Activated CD4-positive, alpha-beta T cell treated with anti-CD3 and anti-CD28 coated beads, Interleukin-2, amount 10 ng/mL, durations not matched to agents 24 days and 14 days (primary cell): Measurements from ENCODE around the gene RAD51B. TPM values are rescaled to one million over a fixed set of nuclear protein-coding genes. Genes with fewer than 3 reads are reported as not detected.

ENCODE experiments used
- DNase-seq: peaks from one replicate; pipeline ENCODE4 v3.0.0; 2022
- H3K27ac Mint-ChIP-seq: one replicate; pipeline ENCODE4 v1.8.0; 2022; ENCODE audit warnings: mild to moderate bottlenecking, mixed read lengths
- H3K27me3 Mint-ChIP-seq: one replicate; pipeline ENCODE4 v1.8.0; 2022; ENCODE audit warnings: mixed read lengths
- H3K36me3 Mint-ChIP-seq: one replicate; pipeline ENCODE4 v1.8.0; 2022; ENCODE audit warnings: low read depth, mild to moderate bottlenecking, mixed read lengths
- H3K4me1 Mint-ChIP-seq: one replicate; pipeline ENCODE4 v1.8.0; 2021; ENCODE audit warnings: mixed read lengths
- H3K4me3 Mint-ChIP-seq: one replicate; pipeline ENCODE4 v1.8.0; 2022; ENCODE audit warnings: mild to moderate bottlenecking, moderate library complexity, mixed read lengths
- H3K9me3 Mint-ChIP-seq: one replicate; pipeline ENCODE4 v1.8.0; 2021; ENCODE audit warnings: mixed read lengths
- intact Hi-C: fragments of 100-400 bp; cut with micrococcal nuclease; formaldehyde crosslinking; loops from one replicate; pipeline ENCODE4 v1.15.1; 2023
- total RNA-seq: library from RNA; stranded (reverse); gene quantifications from 2 replicates; pipeline ENCODE4 v1.2.3, GENCODE V29; 2022

The RAD51B gene
- total RNA-seq, 1 donor from 2014 or later, result 29.3 TPM

- Mint-ChIP-seq H3K27me3 (peaks cover 10% of the 10 kb centered on the region), H3K36me3 (peaks cover 5% of the 10 kb centered on the region), H3K4me1 (peaks cover 10% of the 10 kb centered on the region), H3K9me3 (peaks cover 9% of the 10 kb centered on the region), H3K27ac (no peak overlapping the region), H3K4me3 (no peak overlapping the region)
- no peak for DNase-seq
- intact Hi-C loops, result no loop called here
Measured at GRCh38 chr14:68741839-68742470, 922.4 kb downstream of the RAD51B start.

DNA sequence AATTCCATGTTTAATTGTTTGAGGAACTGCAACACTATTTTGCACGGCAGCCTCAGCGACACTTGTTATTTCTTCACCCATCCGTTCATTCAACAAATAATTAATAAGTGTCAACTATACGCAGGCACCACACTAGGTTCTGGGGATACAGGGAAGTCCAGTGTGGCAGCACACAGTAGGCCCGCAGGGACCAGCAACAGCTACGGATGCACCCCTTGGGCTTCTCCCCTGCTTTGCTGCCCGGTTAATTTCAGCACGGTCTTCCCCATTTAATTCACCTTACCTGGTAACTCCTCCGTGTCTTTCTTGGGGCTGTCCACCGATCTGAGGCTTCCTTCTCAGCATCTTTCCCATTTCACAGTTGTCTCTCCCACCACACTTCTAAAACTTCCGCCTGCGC, 925.0 kb downstream of the RAD51B start:
- H3K9me3 Mint-ChIP-seq, result peaks cover 9% of the 10 kb centered on the region
- no peak overlapping the region for H3K4me3 Mint-ChIP-seq
- no peak overlapping the region for H3K27ac Mint-ChIP-seq
- intact Hi-C loops, result no loop called here
- no peak for DNase-seq
- peaks cover 6% of the 10 kb centered on the region for H3K4me1 Mint-ChIP-seq
- peaks cover 10% of the 10 kb centered on the region for H3K27me3 Mint-ChIP-seq
- peaks cover 5% of the 10 kb centered on the region for H3K36me3 Mint-ChIP-seq

DNA sequence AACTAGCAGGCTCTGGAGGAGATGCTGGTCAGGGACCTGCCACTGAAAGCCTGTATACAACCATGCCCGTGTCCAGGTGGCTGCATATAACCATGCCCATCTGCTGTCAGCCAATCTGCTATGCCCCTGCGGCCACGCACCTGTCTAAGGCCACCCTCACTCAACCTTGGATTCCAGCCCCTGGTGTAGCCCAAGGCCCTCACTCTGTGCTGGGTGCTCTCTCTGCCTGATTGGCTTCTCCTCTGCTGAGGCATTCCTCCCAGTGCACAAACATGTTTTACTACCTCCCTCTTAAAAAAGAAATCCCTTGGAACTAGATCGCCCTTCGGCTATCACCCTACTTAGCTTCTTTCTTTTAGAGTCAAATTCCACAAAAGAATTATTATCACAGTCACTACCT, 927.8 kb downstream of the RAD51B start:
- Mint-ChIP-seq H3K36me3 (peaks cover under 1% of the 10 kb centered on the region), H3K4me1 (peaks cover 2% of the 10 kb centered on the region), H3K4me3 (no peak overlapping the region), H3K27me3 (peaks cover 12% of the 10 kb centered on the region), H3K27ac (no peak overlapping the region), H3K9me3 (peaks cover 3% of the 10 kb centered on the region)
- intact Hi-C loops, result no loop called here
- DNase-seq, result no peak

DNA sequence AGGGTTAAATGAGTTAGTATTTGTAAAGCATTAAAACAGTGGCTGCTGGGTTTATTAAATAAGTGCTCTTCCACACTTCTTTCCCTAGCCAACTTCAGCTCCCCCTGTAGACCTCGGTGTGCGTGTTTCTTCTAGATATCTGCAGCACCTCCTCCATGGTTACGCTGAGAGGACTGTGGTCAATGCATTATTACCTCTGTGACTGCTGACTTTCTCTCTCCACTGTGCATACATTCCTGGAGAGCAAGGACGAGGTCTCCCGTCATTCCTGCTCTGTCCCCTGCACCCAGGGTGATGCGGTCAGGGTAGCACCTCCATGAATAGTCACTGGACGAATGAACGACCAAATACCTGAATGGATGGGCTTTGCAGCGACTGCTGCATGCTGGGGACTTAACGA, 928.7 kb downstream of the RAD51B start:
- H3K4me3 Mint-ChIP-seq, result no peak overlapping the region
- H3K9me3 Mint-ChIP-seq, result no peaks in the 10 kb centered on the region
- H3K27ac Mint-ChIP-seq, result no peak overlapping the region
- H3K4me1 Mint-ChIP-seq, result peaks cover 2% of the 10 kb centered on the region
- intact Hi-C loops, result no loop called here
- H3K36me3 Mint-ChIP-seq, result no peaks in the 10 kb centered on the region
- H3K27me3 Mint-ChIP-seq, result peaks cover 12% of the 10 kb centered on the region
- DNase-seq, result no peak

DNA sequence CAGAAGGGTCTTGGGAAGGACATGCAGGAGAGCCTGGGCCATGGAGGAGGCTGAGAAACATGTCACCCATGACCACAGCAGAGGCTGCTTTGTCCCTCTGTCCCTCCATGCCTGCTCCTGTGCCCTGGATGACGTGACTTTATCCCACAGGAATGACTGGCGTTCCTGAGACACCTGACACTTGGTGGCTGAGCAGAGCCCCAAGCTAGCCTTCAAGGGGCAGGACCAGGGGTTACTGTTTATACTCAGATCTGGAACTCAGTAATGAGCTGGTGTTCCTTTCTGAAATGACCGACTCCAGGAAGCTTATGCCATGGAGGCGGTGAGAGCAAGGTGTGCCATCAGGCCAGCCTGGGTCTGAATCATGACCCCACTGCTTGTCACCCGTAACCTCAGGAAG, 929.1 kb downstream of the RAD51B start:
- Mint-ChIP-seq H3K36me3 (no peaks in the 10 kb centered on the region), H3K9me3 (no peaks in the 10 kb centered on the region), H3K27ac (no peak overlapping the region), H3K4me3 (no peak overlapping the region), H3K27me3 (peaks cover 12% of the 10 kb centered on the region), H3K4me1 (peaks cover 2% of the 10 kb centered on the region)
- intact Hi-C loops, result no loop called here
- DNase-seq, result no peak

- Mint-ChIP-seq H3K27me3 (peaks cover 7% of the 10 kb centered on the region), H3K4me1 (peaks cover 2% of the 10 kb centered on the region), H3K9me3 (no peaks in the 10 kb centered on the region), H3K27ac (no peak overlapping the region), H3K4me3 (no peak overlapping the region), H3K36me3 (no peaks in the 10 kb centered on the region)
- intact Hi-C loops, result no loop called here
- no peak for DNase-seq
Measured at GRCh38 chr14:68749487-68750475, 930.2 kb downstream of the RAD51B start.

- Mint-ChIP-seq H3K27ac (no peak overlapping the region), H3K4me3 (no peak overlapping the region), H3K4me1 (peaks cover 6% of the 10 kb centered on the region), H3K36me3 (no peaks in the 10 kb centered on the region), H3K9me3 (no peaks in the 10 kb centered on the region), H3K27me3 (peaks cover 2% of the 10 kb centered on the region)
- intact Hi-C loops, result no loop called here
- DNase-seq, result no peak
Measured at GRCh38 chr14:68752271-68753006, 932.9 kb downstream of the RAD51B start.

DNA sequence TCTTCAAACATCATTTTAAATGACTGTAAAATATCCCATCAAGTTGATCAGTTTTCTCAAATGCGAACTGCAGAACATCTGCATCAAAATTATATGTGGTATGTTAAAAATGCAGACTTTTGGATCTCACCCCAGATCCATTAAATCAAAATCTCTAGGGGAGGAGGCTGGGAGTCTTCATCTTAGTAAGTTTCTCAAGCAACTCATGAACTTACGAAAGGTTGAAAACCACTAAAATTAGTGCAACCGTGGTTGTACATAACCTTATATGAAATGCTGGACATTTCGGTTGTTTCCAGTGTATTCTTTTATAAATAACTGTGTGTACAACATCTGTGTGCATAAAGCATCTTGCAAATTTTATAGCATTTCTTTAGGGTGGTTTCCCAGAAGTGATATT, 934.1 kb downstream of the RAD51B start:
- Mint-ChIP-seq H3K4me3 (no peak overlapping the region), H3K27ac (no peak overlapping the region), H3K36me3 (no peaks in the 10 kb centered on the region), H3K4me1 (peaks cover 14% of the 10 kb centered on the region), H3K27me3 (peaks cover 2% of the 10 kb centered on the region), H3K9me3 (no peaks in the 10 kb centered on the region)
- no peak for DNase-seq
- intact Hi-C loops, result no loop called here

GRCh38 chr14:68755016-68755353, 935.4 kb downstream of the RAD51B start:
- Mint-ChIP-seq H3K4me3 (no peak overlapping the region), H3K36me3 (no peaks in the 10 kb centered on the region), H3K9me3 (no peaks in the 10 kb centered on the region), H3K27ac (no peak overlapping the region), H3K4me1 (peaks cover 12% of the 10 kb centered on the region), H3K27me3 (peaks cover 2% of the 10 kb centered on the region)
- intact Hi-C loops, result no loop called here
- no peak for DNase-seq

- peaks cover 12% of the 10 kb centered on the region for H3K4me1 Mint-ChIP-seq
- intact Hi-C loops, result no loop called here
- H3K27ac Mint-ChIP-seq, result no peak overlapping the region
- H3K4me3 Mint-ChIP-seq, result no peak overlapping the region
- peaks cover 2% of the 10 kb centered on the region for H3K27me3 Mint-ChIP-seq
- H3K9me3 Mint-ChIP-seq, result no peaks in the 10 kb centered on the region
- DNase-seq, result no peak
- no peaks in the 10 kb centered on the region for H3K36me3 Mint-ChIP-seq
Measured at GRCh38 chr14:68756000-68756481, 936.5 kb downstream of the RAD51B start.

DNA sequence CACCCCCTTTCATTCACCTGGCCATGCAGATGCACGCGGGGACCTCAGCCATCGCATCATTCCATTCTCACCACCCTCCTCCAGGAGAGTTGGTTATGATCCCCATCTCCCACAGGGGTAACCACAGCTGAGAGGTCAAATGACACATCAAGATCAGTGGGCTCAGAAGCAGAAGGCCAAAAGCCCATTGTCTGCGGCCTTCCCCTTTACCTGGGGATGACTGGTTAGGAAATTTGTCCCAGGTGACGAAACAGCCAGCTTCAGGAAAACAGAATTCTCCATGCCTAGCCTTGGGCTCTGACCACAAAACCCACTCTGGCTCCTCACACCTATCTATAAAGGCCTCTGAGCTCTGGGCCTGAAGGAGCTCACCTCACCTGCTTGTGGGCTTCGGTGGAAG, 937.2 kb downstream of the RAD51B start:
- Mint-ChIP-seq H3K27me3 (peaks cover 3% of the 10 kb centered on the region), H3K9me3 (no peaks in the 10 kb centered on the region), H3K36me3 (no peaks in the 10 kb centered on the region), H3K27ac (no peak overlapping the region), H3K4me1 (peaks cover 12% of the 10 kb centered on the region), H3K4me3 (no peak overlapping the region)
- intact Hi-C loops, result no loop called here
- DNase-seq, result no peak

DNA sequence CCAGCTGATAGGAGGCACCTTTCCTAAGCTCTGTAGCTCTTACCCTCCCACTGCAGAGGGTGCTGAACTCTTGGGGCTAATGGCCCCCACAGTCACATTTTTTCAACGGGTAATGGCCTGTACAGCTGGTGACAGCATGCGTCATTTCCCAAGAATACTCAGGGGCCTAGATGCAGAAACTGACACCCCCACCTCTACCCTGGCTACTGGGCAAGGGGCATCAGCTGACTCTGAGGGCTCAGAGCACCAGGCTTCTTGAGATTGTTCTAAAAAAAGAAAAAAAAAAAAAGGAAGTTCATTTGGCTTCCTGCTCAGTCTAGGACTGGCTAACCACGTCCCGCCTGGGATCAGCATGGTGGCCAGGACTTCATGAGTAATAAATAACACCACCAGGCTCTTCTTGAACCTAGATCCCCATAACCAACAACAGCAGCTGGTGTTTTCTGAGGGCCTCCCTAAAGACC, 938.1 kb downstream of the RAD51B start:
- intact Hi-C loops, result no loop called here
- H3K27ac Mint-ChIP-seq, result no peak overlapping the region

DNA sequence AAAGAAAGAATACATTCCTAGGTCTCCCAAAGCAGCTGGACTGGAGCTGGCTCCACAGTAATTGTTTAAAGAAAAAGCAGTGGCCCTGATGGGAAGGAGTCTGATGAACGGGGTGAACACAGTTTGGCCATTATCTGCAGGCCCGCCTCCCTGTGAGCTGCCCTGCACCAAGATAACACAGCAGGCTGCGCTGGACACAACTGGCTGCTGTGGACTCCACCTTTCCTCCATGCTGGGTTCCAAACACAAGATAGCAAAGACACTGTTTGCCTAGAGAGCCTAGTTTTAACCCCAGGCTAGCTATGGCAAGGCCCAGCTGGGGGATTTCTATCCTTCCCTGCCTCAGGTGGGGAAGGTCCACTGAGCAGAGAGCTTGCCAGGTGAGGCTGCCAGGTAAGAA, 938.7 kb downstream of the RAD51B start:
- H3K9me3 Mint-ChIP-seq, result no peaks in the 10 kb centered on the region
- no peak overlapping the region for H3K27ac Mint-ChIP-seq
- no peaks in the 10 kb centered on the region for H3K36me3 Mint-ChIP-seq
- H3K4me3 Mint-ChIP-seq, result no peak overlapping the region
- H3K4me1 Mint-ChIP-seq, result peaks cover 12% of the 10 kb centered on the region
- intact Hi-C loops, result no loop called here
- peaks cover 5% of the 10 kb centered on the region for H3K27me3 Mint-ChIP-seq
- DNase-seq, result no peak

More for the DNA sequence above, 938.1 kb downstream of the RAD51B start:
- Mint-ChIP-seq H3K4me3 (no peak overlapping the region), H3K36me3 (no peaks in the 10 kb centered on the region), H3K4me1 (peaks cover 12% of the 10 kb centered on the region), H3K9me3 (no peaks in the 10 kb centered on the region), H3K27me3 (peaks cover 5% of the 10 kb centered on the region)
- DNase-seq, result no peak
